Measurements from ENCODE around the gene IPO11.
"Not testable (repeated sequence)": the region's sequence is repeated elsewhere in the genome, so short reads cannot be mapped to it uniquely, and the experiment has no call there.

Gene IPO11

DNA sequence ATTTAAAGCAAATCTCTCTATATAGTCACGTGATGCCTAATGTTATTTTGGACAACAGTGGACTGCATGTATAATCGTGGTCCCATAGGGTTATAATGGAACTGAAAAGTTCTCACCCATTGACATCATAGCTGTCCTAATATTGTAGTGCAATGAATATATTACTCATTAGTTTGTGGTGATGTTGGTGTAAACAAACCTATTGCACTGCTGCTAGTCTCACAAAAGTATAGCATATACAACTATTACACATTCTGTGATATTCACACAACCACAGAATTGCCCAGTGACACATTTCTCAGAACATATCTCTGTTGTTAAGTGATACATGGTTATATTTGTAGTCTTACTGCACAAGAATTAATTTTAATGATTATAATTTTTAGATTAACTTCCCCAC lies 37.7 kb downstream of the IPO11 start:
- DNase-seq, result no peak

DNA sequence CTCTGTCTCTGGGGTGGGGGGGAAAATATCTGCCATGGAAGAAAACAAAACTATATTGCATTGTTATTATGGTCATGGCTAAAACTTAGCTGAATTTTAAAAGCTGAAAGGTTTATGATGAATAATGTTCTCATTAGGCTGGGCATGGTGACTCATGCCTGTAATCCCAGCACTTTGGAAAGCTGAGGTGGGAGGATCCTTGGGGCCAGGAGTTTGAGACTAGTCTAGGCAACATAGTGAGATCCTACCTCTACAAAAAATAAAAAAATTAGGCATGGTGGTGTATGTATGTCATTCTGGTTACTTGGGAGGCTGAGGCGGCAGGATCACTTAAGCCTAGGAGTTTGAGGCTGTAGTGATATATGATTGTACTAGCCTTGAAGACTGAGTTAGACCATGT lies 44.5 kb downstream of the IPO11 start:
- no peak for DNase-seq

DNA sequence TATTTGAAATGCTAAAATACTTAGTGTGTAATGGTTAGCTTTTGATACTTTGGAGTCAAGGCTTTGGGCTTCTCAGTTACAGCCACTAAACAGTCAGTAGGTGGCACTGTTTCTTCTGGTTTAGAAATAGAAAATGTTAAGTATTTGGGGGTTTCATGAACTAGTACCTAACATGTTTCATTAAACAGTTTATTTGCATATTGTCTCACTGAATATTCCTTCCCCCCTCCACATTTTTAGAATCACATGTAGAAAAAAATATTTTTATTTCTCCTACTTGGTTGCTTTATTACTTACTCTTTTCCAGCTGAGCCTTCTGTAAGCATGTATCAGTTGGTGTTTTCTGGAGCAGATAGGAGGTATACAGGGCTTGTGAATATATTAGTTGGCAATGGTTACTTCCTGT lies 48.0 kb downstream of the IPO11 start:
- DNase-seq, result peak; percentile 74 to 83

DNA sequence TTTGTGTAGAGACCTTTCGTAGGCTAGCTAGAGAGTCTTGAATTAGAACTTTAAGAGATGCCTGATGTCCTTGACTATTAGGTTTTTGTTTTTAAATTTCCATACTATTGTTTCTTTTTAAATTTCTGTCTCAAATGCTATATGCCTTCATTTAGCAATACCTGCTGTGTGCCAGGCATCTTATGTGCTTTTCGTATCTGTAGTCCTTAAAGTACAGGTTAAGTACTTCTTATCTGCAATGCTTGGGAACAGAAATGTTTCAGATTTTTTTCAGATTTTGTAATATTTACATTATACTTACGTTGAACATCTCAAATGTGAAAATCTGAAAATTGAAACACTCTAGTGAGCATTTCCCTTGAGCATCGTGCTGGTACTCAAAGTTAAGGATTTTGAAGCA lies 49.0 kb downstream of the IPO11 start:
- DNase-seq, result no peak

DNA sequence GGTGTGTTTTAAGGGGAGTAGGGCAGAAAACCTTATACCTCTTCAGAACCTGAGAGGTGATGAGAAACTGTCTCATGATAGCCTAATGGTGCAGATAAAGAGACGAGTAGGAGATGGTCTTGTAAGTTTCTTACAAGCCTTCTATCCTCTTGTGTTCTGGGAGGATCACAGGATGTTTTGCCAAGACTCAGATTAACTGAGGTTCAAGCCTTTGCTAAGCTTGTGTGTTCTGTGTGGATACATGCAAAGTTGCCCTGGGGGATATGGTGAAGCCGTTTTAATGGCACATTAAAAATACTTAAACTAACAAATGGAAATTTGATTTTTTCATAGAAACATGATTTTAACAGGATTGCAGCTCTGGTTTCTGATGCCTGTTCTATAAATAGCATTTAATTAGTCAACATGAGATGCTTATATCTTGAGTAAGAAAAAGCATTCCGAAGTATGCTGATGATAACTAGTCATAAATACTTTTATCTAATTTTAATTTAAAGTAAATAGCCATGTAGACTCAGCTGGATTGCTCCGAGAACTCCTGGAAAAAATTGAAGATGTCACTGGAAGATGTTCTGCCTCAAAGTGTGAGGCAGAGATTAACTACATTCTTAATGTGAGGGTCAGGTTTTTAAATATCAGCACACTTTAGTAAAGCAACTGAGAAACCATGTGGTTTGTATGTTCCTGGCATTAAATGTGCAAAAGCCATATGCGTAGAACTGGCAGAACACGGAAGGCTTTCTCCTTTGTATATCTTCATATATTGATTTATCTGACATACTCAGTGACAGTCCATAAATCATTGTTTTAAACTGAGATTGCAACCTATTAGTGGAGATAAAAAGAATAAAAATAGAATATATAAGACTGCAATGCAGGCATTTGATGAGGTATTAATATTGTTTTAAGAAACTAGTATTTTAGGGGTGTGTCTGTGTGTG lies 53.7 kb downstream of the IPO11 start:
- DNase-seq, result no peak

DNA sequence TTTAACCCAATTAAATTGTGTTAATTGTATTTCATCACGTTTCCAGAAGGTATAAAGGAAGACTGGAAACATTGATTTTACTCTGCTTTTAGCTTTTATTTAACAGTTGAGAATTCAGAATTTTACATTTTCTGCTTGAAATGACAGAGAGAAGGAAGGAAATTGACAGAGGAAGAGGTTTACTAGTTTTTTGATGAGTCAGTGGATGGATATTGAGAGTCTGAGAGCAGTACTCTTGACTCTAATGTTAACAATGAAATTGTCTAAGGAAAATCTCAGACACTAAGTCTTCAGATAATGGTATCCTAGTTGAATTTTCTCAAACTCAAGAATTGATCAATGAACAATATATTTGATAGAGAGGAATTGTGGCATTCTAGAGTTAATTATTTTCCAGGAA lies 60.6 kb downstream of the IPO11 start:
- DNase-seq, result peak in 1 of 2 experiments; percentile 4

DNA sequence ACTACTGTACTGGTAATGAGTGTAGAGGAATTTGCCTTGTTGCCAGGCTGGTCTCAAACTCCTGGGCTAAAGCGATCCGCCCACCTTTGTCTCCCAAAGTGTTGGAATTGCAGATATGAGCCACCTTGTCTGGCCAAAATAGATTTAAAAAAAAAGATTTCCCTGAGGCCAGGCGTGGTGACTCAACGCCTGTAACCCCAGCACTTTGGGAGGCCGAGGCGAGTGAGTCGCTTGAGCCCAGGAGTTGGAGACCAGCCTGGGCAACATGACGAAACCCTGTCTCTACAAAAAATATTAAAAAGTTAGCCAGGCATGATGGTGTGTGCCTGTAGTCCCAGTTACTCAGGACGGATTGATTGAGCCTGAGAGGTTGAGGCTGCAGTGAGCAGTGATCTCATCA lies 62.5 kb downstream of the IPO11 start:
- no peak for DNase-seq

DNA sequence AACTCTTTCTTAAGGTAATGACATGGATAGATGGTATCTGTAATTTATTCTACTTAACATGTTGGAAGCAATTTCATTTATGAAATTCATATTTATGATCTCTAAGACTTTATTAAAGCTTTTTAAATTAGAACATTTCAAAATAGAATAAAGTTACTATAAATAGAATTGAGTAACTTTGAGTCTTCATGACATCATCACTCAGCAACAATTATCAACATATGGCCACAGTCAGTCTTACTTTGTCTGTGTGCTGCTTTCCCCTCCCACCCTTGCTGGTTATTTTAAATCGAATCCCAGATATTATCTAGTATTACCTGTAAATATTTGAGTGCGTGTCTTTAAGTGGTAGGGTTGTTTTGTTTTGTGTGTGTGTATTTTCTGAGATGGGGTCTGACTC lies 65.2 kb downstream of the IPO11 start:
- DNase-seq, result no peak

DNA sequence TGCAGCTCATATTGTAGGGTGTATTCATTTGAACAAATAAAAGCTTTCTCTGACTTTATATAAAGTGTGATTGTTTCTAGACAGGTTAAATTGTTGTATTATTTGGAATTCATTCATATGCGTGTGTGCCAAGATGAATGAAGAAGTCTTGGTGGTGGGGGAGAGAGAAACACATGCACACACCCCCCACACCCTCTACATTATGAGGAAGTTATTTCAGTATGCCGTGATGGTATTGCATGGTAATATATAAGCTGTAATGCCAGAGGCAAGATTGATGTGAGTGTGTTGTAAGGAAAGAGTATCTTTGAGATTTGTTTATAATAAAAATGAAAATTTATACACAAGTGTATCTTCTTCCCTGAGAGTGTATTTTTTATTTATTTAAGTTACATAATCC lies 71.0 kb downstream of the IPO11 start:
- DNase-seq, result peak; percentile 61 to 67

DNA sequence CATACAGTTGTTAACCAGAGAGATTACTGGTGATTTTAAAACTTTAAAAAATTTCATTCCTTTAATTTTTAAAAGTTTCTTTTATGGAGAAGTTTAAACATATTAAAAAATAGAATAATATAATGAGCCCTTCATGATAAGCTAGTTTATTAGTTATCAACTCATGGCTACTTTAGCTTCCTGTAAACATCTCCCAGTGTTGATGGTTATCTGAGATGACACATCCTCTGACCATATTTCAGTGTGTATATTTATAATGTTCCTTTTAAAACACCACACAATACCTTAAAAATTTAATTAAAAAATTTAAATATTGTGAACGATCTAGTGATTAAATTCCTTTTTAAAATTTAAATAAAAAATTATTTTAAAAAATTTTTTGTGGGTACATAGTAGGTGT lies 74.1 kb downstream of the IPO11 start:
- no peak for DNase-seq

DNA sequence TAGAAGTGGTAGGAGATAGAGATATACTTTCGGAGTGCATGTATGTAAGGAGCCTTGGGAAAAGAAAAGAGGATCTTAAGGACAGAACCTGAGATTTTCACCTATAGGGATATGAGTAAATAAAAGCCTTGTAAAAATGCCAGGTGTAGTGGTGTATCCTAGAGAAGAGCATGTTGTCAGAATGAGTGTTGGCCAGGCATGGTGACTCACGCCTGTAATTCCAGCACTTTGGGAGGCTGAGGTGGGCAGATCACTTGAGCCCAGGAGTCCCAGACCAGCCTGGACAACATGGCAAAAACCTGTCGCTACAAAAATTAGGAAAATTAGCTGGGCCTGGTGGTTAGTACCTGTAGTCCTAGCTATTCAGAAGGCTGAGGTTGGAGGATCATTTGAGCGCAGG lies 76.0 kb downstream of the IPO11 start:
- no peak for DNase-seq

DNA sequence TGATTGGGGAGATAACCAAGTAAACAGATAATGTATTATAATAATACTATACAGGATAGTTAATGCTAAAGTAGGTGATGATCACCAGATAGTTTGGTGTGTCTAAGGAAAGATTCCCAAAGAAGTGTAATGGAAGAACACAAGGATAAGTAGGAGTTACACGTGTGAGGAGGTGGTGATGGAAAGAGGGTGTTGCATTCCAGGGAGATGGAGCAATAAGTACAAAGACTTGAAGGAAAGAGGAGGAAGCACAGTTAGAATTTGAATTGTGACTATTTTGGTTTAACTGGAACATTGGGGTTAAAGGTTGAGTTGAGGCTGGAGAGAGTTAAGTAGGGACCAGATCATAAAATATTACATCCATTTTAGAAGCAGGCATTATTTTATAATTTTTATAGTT lies 76.9 kb downstream of the IPO11 start:
- DNase-seq, result no peak

DNA sequence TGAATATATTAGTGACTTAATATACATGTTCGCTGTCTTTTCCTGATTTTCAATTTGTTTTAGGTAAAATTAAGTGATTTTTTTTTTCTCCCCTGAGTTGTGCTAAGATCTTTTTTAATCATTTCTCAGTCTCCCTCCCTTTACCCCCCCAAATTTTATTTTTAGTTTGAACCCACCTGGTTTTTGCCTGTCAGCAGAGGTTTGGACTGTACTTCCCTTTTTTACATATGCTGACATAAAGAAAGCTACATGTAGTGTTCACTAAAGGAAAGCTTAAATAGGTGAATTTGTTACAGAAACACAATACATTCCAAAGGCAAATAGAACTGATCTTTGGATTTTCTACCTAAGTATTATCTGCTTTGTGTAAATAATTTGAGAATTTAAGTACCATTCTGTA lies 82.2 kb downstream of the IPO11 start:
- DNase-seq, result peak; percentile 16 to 37

DNA sequence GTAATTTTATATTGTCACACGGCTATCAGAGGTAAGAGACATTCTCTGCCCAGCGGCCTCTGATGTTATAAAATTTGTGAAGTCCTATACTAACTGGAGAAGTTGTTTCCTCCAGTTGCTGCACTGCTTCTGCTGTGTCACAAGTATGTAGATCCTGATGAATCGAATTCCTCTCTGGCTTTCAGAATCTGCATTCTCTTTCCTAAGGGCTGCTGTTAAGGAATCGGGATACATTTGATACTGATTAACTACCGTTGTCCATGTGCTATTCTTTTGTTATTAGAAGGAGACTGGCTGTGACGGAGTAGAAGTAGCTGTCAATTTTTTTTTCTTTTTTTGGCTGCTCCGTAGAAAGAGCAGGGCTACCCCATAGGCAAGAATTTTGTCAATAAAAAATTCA lies 84.3 kb downstream of the IPO11 start:
- DNase-seq, result no peak

DNA sequence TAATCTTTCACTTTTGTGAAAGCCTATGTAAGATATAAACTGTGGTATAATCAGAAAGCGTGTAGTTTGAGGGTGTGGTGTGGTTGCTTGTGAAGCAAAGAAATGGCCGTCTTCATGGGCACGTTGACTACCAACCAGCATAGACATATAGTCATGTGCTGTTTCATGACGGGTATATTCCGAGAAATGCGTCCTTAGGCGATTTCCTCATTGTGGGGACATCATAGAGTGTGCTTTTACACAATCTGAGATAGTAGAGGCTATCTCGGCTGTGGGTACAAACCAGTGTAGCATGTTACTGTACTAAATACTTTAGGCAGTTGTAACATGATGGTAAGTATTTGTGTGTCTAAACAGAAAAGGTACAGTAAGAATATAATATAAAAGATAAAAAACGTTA lies 86.4 kb downstream of the IPO11 start:
- DNase-seq, result no peak

DNA sequence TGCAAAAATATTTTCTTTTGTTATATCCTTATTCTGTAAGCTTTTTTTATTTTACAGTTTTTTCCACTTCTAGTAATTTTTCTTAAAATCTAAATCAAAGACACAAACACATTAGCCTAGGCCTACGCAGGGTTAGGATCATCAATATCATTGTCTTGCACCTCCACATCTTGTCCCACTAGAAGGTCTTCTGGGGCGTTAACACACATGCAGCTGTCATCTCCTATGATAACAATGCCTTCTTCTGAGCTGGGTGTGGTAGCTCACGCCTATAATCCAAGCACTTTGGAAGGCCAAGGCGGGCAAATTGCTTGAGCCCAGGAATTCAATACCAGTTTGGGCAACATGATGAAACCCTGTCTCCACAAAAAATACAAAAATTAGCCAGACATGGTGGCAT lies 87.2 kb downstream of the IPO11 start:
- no peak for DNase-seq

DNA sequence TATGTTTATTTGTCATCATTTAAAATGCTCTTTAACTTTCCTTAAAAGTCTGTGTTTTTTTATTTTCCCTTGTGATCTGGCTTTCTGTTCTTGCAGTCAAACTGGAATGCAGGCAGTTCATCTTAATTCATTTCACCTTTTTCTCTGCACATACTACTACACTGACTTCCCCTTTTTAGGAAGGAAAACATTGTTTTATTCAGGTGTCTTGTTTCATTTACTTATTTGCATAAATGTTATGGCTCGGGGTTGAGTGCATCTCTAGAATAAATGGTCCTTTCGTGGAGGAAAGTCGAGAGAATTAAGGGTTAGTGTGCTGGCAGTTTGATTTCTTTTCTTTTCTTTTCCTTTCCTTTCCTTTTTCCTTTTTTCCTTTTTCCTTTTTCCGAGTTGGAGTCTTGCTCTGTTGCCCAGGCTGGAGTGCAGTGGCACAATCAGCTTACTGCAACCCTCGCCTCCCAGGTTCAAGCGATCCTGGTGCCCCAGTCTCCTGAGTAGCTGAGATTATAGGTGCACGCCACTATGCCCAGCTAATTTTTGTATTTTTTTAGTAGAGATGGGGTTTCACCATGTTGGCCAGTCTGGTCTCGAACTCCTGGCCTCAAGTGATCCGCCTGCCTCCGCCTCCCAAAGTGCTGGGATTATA lies 90.0 kb downstream of the IPO11 start:
- no peak for DNase-seq

DNA sequence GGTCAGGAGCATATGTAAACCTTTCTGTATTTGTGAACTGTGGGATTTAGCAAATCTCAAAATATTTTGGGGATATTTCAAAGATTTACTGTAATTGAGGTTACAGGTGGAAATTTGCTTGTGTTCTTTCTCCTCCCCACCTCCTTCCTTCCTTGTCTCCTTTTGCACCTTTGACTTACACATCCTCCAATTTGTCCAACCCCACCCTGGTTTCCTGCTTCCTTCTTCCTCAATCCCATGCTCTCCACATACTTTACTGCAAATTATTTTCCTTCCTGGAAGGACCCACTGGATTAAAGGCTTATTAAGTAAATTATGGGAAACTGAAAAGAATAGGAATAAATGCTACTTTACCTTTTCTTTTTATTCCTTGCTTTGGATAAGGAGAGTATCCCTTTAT lies 91.6 kb downstream of the IPO11 start:
- no peak for DNase-seq

DNA sequence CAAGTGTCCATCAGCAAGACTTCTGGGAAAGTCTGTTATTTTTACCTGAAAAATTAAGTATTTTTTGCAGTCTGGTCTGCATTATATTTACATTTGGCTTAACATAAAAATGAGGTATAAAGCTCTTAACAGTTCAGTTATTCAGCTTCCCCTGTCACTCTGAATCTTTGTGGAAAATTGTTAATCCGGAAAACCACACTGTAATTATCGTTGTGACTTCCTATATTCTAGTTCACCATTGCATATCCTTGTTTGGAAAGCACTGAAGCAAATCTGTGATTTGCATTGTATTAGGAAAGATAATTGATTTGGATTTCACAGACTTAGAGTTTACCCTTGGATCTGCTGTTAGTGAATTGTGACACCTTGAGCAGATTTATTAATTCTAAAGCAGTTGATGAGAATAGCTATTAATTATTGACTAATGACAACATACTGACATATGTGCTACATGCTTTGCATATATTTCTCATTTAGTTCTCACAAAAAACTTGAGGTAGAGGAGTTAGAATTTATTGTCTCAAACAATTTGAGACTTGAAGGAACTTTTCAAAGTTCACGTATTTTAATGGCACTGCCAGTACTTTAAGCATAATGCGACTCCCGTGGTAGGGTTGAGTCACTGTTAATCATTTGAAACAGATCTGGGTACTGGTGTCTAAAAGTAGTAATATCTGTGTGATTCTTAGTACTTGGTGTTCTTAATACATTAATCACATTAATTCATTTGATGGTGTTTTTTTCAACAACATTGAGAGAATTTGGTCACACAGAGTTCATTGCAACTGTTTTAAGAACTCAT lies 94.3 kb downstream of the IPO11 start:
- peak; percentile 8 to 10 for DNase-seq

DNA sequence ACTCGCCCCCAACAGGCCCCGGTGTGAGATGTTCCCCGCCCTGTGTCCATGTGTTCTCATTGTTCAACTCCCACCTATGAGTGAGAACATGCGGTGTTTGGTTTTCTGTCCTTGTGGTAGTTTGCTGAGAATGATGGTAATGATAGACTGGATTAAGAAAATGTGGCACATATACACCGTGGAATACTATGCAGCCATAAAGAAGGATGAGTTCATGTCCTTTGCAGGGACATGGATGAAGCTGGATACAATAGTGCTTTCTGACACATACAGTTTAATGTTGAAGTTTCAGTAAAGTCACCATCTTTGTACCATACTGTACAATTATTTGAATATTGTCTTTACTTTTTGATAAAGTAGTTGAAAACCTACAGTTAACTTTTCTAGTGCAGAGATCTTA lies 96.2 kb downstream of the IPO11 start:
- DNase-seq, result not testable (repeated sequence)

DNA sequence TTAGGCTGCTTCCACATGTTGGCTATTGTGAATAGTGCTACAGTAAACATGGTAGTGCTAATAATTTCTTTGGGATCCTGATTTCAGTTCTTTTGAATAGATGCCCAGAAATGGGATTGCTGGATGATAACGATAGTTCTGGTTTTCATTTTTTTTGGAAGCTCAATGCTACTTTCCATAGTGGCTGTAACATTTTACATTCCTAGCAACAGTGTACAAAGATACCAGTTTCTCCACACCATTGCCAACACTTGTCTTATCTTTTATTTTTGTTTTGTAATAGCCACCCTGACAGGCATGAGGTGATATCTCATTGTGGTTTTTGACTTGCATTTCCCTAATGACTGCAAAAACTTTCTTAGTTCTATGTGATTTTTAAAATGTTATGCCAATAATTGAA lies 97.2 kb downstream of the IPO11 start:
- DNase-seq, result no peak

DNA sequence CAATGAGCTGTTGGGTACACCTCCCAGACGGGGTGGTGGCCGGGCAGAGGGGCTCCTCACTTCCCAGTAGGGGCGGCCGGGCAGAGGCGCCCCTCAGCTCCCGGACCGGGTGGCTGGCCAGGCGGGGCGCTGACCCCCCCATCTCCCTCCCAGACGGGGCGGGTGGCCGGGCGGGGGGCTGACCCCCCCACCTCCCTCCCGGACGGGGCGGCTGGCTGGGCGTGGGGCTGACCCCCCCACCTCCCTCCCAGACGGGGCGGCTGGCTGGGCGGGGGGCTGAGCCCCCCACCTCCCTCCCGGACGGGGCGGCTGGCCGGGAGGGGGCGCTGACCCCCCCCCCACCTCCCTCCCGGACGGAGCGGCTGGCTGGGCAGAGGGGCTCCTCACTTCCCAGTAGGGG lies 100.5 kb downstream of the IPO11 start:
- not testable (repeated sequence) for DNase-seq

DNA sequence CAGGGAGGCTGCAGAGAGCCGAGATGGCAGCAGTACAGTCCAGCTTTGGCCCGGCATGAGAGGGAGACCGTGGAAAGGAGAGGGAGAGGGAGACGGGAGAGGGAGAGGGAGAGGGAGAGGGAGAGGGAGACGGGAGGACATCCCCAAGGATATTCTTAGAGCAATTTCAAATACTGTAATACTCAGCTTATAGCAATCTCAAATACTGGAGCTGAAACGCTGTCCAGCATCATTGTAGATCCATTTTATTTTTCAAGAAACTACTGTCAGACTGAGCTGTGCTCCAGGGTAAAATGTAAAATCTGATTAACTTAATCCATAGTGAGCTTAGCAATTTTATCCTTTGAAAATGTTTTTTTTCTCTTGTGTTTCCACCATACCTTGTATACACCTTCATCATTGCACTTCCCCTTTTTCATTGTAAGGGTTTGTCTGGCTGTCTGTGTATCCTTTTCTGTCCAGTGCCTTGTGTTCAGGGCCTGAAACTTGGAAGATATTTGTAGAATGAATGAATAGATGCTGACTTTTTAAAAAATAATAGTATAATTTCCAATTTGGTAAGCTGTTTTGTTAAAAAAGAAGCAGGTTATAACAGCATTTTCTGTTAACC lies 102.1 kb downstream of the IPO11 start:
- no peak for DNase-seq

Measured in Kasumi-1 (cell line).